ENCODE results near the gene EPS15.
"Not testable (repeated sequence)": the region's sequence is repeated elsewhere in the genome, so short reads cannot be mapped to it uniquely, and the experiment has no call there.

EPS15 gene

GRCh38 chr1:51515982-51516648 is 3.0 kb downstream of the EPS15 start:
- in situ Hi-C loops (cut with MboI; ENCODE audit: low sequenced_read_pairs), result no loop called here

- in situ Hi-C loops (cut with MboI; ENCODE audit: low sequenced_read_pairs), result no loop called here
Measured at GRCh38 chr1:51515312-51515960, 3.6 kb downstream of the EPS15 start.

GRCh38 chr1:51514733-51515132 is 4.3 kb downstream of the EPS15 start:
- in situ Hi-C loops (cut with MboI; ENCODE audit: low sequenced_read_pairs), result no loop called here

GRCh38 chr1:51512606-51513005 is 6.5 kb downstream of the EPS15 start:
- in situ Hi-C loops (cut with MboI; ENCODE audit: low sequenced_read_pairs), result no loop called here

GRCh38 chr1:51512120-51512519 is 6.9 kb downstream of the EPS15 start:
- in situ Hi-C loops (cut with MboI; ENCODE audit: low sequenced_read_pairs), result no loop called here

- in situ Hi-C loops (cut with MboI; ENCODE audit: low sequenced_read_pairs), result no loop called here
Measured at GRCh38 chr1:51509773-51510172, 9.3 kb downstream of the EPS15 start.

- in situ Hi-C loops (cut with MboI; ENCODE audit: low sequenced_read_pairs), result no loop called here
Measured at GRCh38 chr1:51506537-51506936, 12.5 kb downstream of the EPS15 start.

GRCh38 chr1:51504806-51505525 is 14.1 kb downstream of the EPS15 start:
- in situ Hi-C loops (cut with MboI; ENCODE audit: low sequenced_read_pairs), result no loop called here

- in situ Hi-C loops (cut with MboI; ENCODE audit: low sequenced_read_pairs), result not testable (repeated sequence)
Measured at GRCh38 chr1:51501218-51501630, 17.8 kb downstream of the EPS15 start.

GRCh38 chr1:51499694-51500093 is 19.4 kb downstream of the EPS15 start:
- in situ Hi-C loops (cut with MboI; ENCODE audit: low sequenced_read_pairs), result no loop called here

- in situ Hi-C loops (cut with MboI; ENCODE audit: low sequenced_read_pairs), result no loop called here
Measured at GRCh38 chr1:51498924-51499323, 20.1 kb downstream of the EPS15 start.

- in situ Hi-C loops (cut with MboI; ENCODE audit: low sequenced_read_pairs), result no loop called here
Measured at GRCh38 chr1:51497340-51497739, 21.7 kb downstream of the EPS15 start.

- in situ Hi-C loops (cut with MboI; ENCODE audit: low sequenced_read_pairs), result no loop called here
Measured at GRCh38 chr1:51494138-51494830, 24.8 kb downstream of the EPS15 start.

- in situ Hi-C loops (cut with MboI; ENCODE audit: low sequenced_read_pairs), result no loop called here
Measured at GRCh38 chr1:51491166-51491981, 27.7 kb downstream of the EPS15 start.

GRCh38 chr1:51489472-51489871 is 29.6 kb downstream of the EPS15 start:
- in situ Hi-C loops (cut with MboI; ENCODE audit: low sequenced_read_pairs), result no loop called here

GRCh38 chr1:51488372-51489050 is 30.6 kb downstream of the EPS15 start:
- in situ Hi-C loops (cut with MboI; ENCODE audit: low sequenced_read_pairs), result no loop called here

- in situ Hi-C loops (cut with MboI; ENCODE audit: low sequenced_read_pairs), result no loop called here
Measured at GRCh38 chr1:51487628-51488027, 31.4 kb downstream of the EPS15 start.

GRCh38 chr1:51484591-51484990 is 34.5 kb downstream of the EPS15 start:
- in situ Hi-C loops (cut with MboI; ENCODE audit: low sequenced_read_pairs), result no loop called here

GRCh38 chr1:51482881-51483280 is 36.2 kb downstream of the EPS15 start:
- in situ Hi-C loops (cut with MboI; ENCODE audit: low sequenced_read_pairs), result no loop called here

Data from HL-60/S4 (cell line).